IMR-90 (cell line): ENCODE results near the gene SRPK3. TPM values are rescaled to one million over a fixed set of nuclear protein-coding genes. Genes with fewer than 3 reads are reported as not detected.

Experiments
- ATAC-seq: fragments of 200-7000 bp; cut with Tn5 transposase; 2 replicates; pipeline ENCODE4 v1.9.1; 2020; ENCODE audit warnings: low read depth, mild to moderate bottlenecking, moderate library complexity
- BruUV-seq: library from RNA; stranded (reverse); fragments of 400-500 nt; replicated peaks from 2 replicates; lab custom pipeline; 2021; lab: Mats Ljungman, UMichigan
- CTCF ChIA-PET: fragments of 300-600 bp; formaldehyde crosslinking; extraction: SDS; loops from one replicate; lab custom pipeline; 2021; ENCODE audit warnings: antibody characterized with exemption; lab: Yijun Ruan, JAX
- POLR2A ChIA-PET: fragments of 300-600 bp; sonication (Branson Sonifier 250); formaldehyde crosslinking; loops from one replicate; lab custom pipeline; 2022; ENCODE audit warnings: antibody characterized with exemption; ENCODE audit not compliant: unreplicated experiment; lab: Charles Lee
- DNase-seq: peaks from one replicate; pipeline ENCODE4 v3.0.0; 2013
- H2AFZ ChIP-seq: replicated peaks from 2 replicates; pipeline ENCODE3; 2013; ENCODE audit warnings: low read length, mild to moderate bottlenecking; ENCODE audit not compliant: poor library complexity
- H2AK5ac ChIP-seq: 2 replicates; pipeline ENCODE4 v1.6.1; 2013; ENCODE audit warnings: low read depth, low read length, inconsistent platforms
- H2AK9ac ChIP-seq: replicated peaks from 2 replicates; pipeline ENCODE3; 2013; ENCODE audit warnings: mild to moderate bottlenecking, low read depth, low read length, moderate library complexity; ENCODE audit not compliant: poor library complexity
- H2BK120ac ChIP-seq: 2 replicates; pipeline ENCODE4 v1.6.1; 2013; ENCODE audit warnings: low read depth, low read length, inconsistent platforms
- H2BK15ac ChIP-seq: 3 replicates; pipeline ENCODE4 v1.6.1; 2013; ENCODE audit warnings: low read depth, low read length, inconsistent platforms
- H2BK20ac ChIP-seq: 2 replicates; pipeline ENCODE4 v1.6.1; 2013; ENCODE audit warnings: low read depth, mild to moderate bottlenecking, inconsistent platforms, low read length, moderate library complexity
- H2BK5ac ChIP-seq: 2 replicates; pipeline ENCODE4 v1.6.1; 2013; ENCODE audit warnings: mild to moderate bottlenecking, low read depth, low read length, inconsistent platforms; ENCODE audit not compliant: poor library complexity, severe bottlenecking
- H3K14ac ChIP-seq: replicated peaks from 2 replicates; pipeline ENCODE4 v1.6.1; 2013; ENCODE audit warnings: low read depth, low read length, inconsistent platforms
- H3K18ac ChIP-seq: 2 replicates; pipeline ENCODE4 v1.6.1; 2013; ENCODE audit warnings: low read depth, low read length, control low read depth
- H3K23ac ChIP-seq: 2 replicates; pipeline ENCODE4 v1.6.1; 2013; ENCODE audit warnings: low read depth, low read length, inconsistent platforms
- H3K27ac ChIP-seq: 2 replicates; pipeline ENCODE4 v1.5.1; 2013; ENCODE audit warnings: mild to moderate bottlenecking, control low read depth, low read length; ENCODE audit not compliant: insufficient read depth
- H3K27me3 ChIP-seq: 2 replicates; pipeline ENCODE4 v1.6.1; 2013; ENCODE audit warnings: low read length; ENCODE audit not compliant: control insufficient read depth, insufficient read depth
- H3K36me3 ChIP-seq: 2 replicates; pipeline ENCODE4 v1.6.1; 2013; ENCODE audit warnings: low read length, mixed read lengths; ENCODE audit not compliant: control insufficient read depth, insufficient read depth
- H3K4ac ChIP-seq: 2 replicates; pipeline ENCODE4 v1.6.1; 2013; ENCODE audit warnings: low read depth, low read length, inconsistent platforms
- H3K4me1 ChIP-seq: 2 replicates; pipeline ENCODE4 v1.6.1; 2013; ENCODE audit warnings: low read length, mixed read lengths; ENCODE audit not compliant: control insufficient read depth, insufficient read depth
- H3K4me2 ChIP-seq: 2 replicates; pipeline ENCODE4 v1.6.1; 2013; ENCODE audit warnings: low read depth, mild to moderate bottlenecking, control low read depth, low read length, moderate library complexity
- H3K4me3 ChIP-seq: 2 replicates; pipeline ENCODE4 v1.5.1; 2013; ENCODE audit warnings: low read depth, mild to moderate bottlenecking, control low read depth, low read length, moderate library complexity; ENCODE audit not compliant: insufficient read depth
- H3K56ac ChIP-seq: 2 replicates; pipeline ENCODE4 v1.6.1; 2013; ENCODE audit warnings: low read length, inconsistent platforms; ENCODE audit not compliant: insufficient read depth; ENCODE audit errors: extremely low read depth
- H3K79me1 ChIP-seq, 2 experiments: 2 replicates each; pipeline ENCODE4 v1.6.1; 2013; ENCODE audit warnings: low read length in 2 of 2, inconsistent platforms in 1 of 2, low read depth in 1 of 2
- H3K9ac ChIP-seq: 2 replicates; pipeline ENCODE4 v1.6.1; 2013; ENCODE audit warnings: low read depth, low read length, control low read depth
- H3K9me1 ChIP-seq: 2 replicates; pipeline ENCODE4 v1.6.1; 2013; ENCODE audit warnings: low read length, inconsistent platforms; ENCODE audit not compliant: insufficient read depth
- H3K9me3 ChIP-seq: 2 replicates; pipeline ENCODE4 v1.6.1; 2013; ENCODE audit warnings: low read length; ENCODE audit not compliant: control insufficient read depth, insufficient read depth
- H4K20me1 ChIP-seq: 2 replicates; pipeline ENCODE4 v1.6.1; 2013; ENCODE audit warnings: low read length, inconsistent platforms; ENCODE audit not compliant: insufficient read depth
- H4K5ac ChIP-seq: 2 replicates; pipeline ENCODE4 v1.6.1; 2013; ENCODE audit warnings: mild to moderate bottlenecking, low read depth, low read length, control low read depth
- H4K8ac ChIP-seq, 2 experiments: 2 replicates each; pipeline ENCODE4 v1.6.1; 2013; ENCODE audit warnings: low read depth in 2 of 2, low read length in 2 of 2, control low read depth in 1 of 2, inconsistent platforms in 1 of 2
- H4K91ac ChIP-seq: 2 replicates; pipeline ENCODE4 v1.6.1; 2013; ENCODE audit warnings: low read depth, low read length, inconsistent platforms; ENCODE audit not compliant: insufficient read depth
- BHLHE40 ChIP-seq: fragments of 150-350 bp; IDR thresholded peaks from 2 replicates; pipeline ENCODE4 v1.6.1; 2016; ENCODE audit warnings: mild to moderate bottlenecking, low read depth, low read length
- CEBPB ChIP-seq: IDR thresholded peaks from 2 replicates; pipeline ENCODE4 v1.6.1; 2012; ENCODE audit warnings: low read depth, low read length, improper control_type of control experiment
- CHD1 ChIP-seq: IDR thresholded peaks from 2 replicates; pipeline ENCODE4 v1.6.1; 2012; ENCODE audit warnings: low read depth, low read length, improper control_type of control experiment
- CTCF ChIP-seq: conservative IDR thresholded peaks from 2 replicates; pipeline ENCODE4 v1.5.1; 2012; ENCODE audit warnings: mild to moderate bottlenecking, low read depth, low read length, improper control_type of control experiment
- FOS ChIP-seq: fragments of 150-350 bp; IDR thresholded peaks from 2 replicates; pipeline ENCODE4 v1.6.1; 2016; ENCODE audit warnings: low read depth, low read length
- MAZ ChIP-seq: IDR thresholded peaks from 2 replicates; pipeline ENCODE4 v1.6.1; 2012; ENCODE audit warnings: low read depth, mild to moderate bottlenecking, low read length, improper control_type of control experiment, moderate library complexity, borderline replicate concordance
- MXI1 ChIP-seq: IDR thresholded peaks from 2 replicates; pipeline ENCODE4 v1.6.1; 2012; ENCODE audit warnings: low read depth, mild to moderate bottlenecking, low read length, moderate library complexity, borderline replicate concordance
- NFE2L2 ChIP-seq: fragments of 150-350 bp; IDR thresholded peaks from 2 replicates; pipeline ENCODE4 v1.6.1; 2016; ENCODE audit warnings: low read depth, mild to moderate bottlenecking, low read length
- POLR2A ChIP-seq: IDR thresholded peaks from 2 replicates; pipeline ENCODE4 v1.6.1; 2012; ENCODE audit warnings: mild to moderate bottlenecking, low read depth, low read length
- RAD21 ChIP-seq: IDR thresholded peaks from 2 replicates; pipeline ENCODE4 v1.6.1; 2012; ENCODE audit warnings: low read length, improper control_type of control experiment
- RCOR1 ChIP-seq: IDR thresholded peaks from 2 replicates; pipeline ENCODE4 v1.6.1; 2012; ENCODE audit warnings: mild to moderate bottlenecking, low read length, improper control_type of control experiment; ENCODE audit not compliant: insufficient replicate concordance
- RFX5 ChIP-seq: IDR thresholded peaks from 2 replicates; pipeline ENCODE4 v1.8.0; 2012; ENCODE audit warnings: low read depth, mild to moderate bottlenecking, low read length, moderate library complexity
- SMC3 ChIP-seq: fragments of 150-350 bp; IDR thresholded peaks from 2 replicates; pipeline ENCODE4 v1.6.1; 2016; ENCODE audit warnings: low read depth, mild to moderate bottlenecking, antibody characterized with exemption, low read length, moderate library complexity
- USF2 ChIP-seq: fragments of 150-350 bp; IDR thresholded peaks from 2 replicates; pipeline ENCODE4 v1.6.1; 2017; ENCODE audit warnings: mild to moderate bottlenecking, antibody characterized with exemption, low read length, low read depth
- WGBS, 2 experiments: methylation state at CpG; one replicate each; pipeline versions ENCODE4 v1.1.5 to v1.1.7; 2013; ENCODE audit warnings: missing lambda C conversion rate in 2 of 2; ENCODE audit not compliant: insufficient read length in 1 of 2; ENCODE audit errors: extremely low coverage in 2 of 2; 5-methylcytosine and 5-hydroxymethylcytosine counted together
- dilution Hi-C: fragments of 300-500 bp; cut with HindIII; formaldehyde crosslinking; loops from one replicate; pipeline ENCODE4 v1.14.3; 2018; ENCODE audit warnings: low sequenced_read_pairs; ENCODE audit not compliant: unreplicated experiment
- in situ Hi-C: fragments of 300-500 bp; cut with MboI; formaldehyde crosslinking; loops from 3 replicates; pipeline ENCODE4 v1.14.3; 2019; ENCODE audit warnings: low sequenced_read_pairs, inconsistent platforms, mixed read lengths
- intact Hi-C: fragments of 100-400 bp; cut with micrococcal nuclease; formaldehyde crosslinking; loops from 2 replicates; pipeline ENCODE4 v1.10.0; 2022
- polyA plus RNA-seq, 3 experiments: library from polyadenylated mRNA; depleted of rRNA; stranded (reverse); fragments of >200 nt; gene quantifications; 2 replicates each; pipeline ENCODE4 v1.2.3, GENCODE V29; 2012; ENCODE audit warnings: low replicate concordance in 1 of 3
- total RNA-seq: library from RNA; depleted of rRNA; stranded (reverse); fragments of >200 nt; gene quantifications from 2 replicates; pipeline ENCODE4 v1.2.3, GENCODE V29; 2012
- TF ChIP-seq, protein P1 (sequence below): fragments of 150-350 bp; IDR thresholded peaks from 2 replicates; pipeline ENCODE4 v1.6.1; 2016; ENCODE audit warnings: low read depth, mild to moderate bottlenecking, low read length, moderate library complexity, borderline replicate concordance

The SRPK3 gene
- total and polyA plus RNA-seq, 2 of the 4 experiments (the other 2 are of a cell fraction) = 0.36 to 0.70 TPM

GRCh38 chrX:153783378-153784013 lies 2.7 kb downstream of the SRPK3 start:
- Histone ChIP-seq H3K14ac (no peak overlapping the region), H4K8ac (no peak overlapping the region), H3K79me1 (no peaks in the 10 kb centered on the region), H3K18ac (no peak overlapping the region), H3K4me1 (no peaks in the 10 kb centered on the region), H2AFZ (no peak overlapping the region), H3K27ac (no peak overlapping the region), H3K4me2 (no peak overlapping the region), H2BK5ac (no peak overlapping the region), H2BK15ac (no peak overlapping the region), H3K36me3 (peaks cover 14% of the 10 kb centered on the region; the same call in 1 of the 2 replicates), H4K20me1 (no peaks in the 10 kb centered on the region), H4K91ac (no peak overlapping the region), H3K4ac (no peak overlapping the region), H4K5ac (no peak overlapping the region), H2AK5ac (no peak overlapping the region), H2BK20ac (no peak overlapping the region), H3K56ac (no peak overlapping the region), H3K4me3 (no peak overlapping the region), H3K9me1 (no peaks in the 10 kb centered on the region), H3K9ac (no peak overlapping the region), H3K27me3 (no peaks in the 10 kb centered on the region), H2AK9ac (no peak overlapping the region), H3K23ac (no peak overlapping the region), H2BK120ac (no peak overlapping the region), H3K9me3 (no peaks in the 10 kb centered on the region; the same call in 1 of the 2 replicates)
- ChIA-PET CTCF (no interaction called here), POLR2A (no interaction called here)
- no TSS peak for BruUV-seq
- dilution Hi-C loops (no loop called here), in situ Hi-C loops (no loop called here), intact Hi-C loops (no loop called here)
- ATAC-seq (no peak), DNase-seq (no peak)
- TF ChIP-seq NFE2L2 = no peak
- TF ChIP-seq POLR2A = no peak
- no peak for TF ChIP-seq MXI1
- no peak for TF ChIP-seq CEBPB
- no peak for TF ChIP-seq SMC3
- no peak for TF ChIP-seq BHLHE40
- TF ChIP-seq CTCF = no peak
- no peak for TF ChIP-seq RCOR1
- TF ChIP-seq RFX5 = no peak
- TF ChIP-seq USF2 = no peak
- TF ChIP-seq FOS = no peak
- no peak for TF ChIP-seq RAD21
- TF ChIP-seq CHD1 = no peak
- TF ChIP-seq, protein P1, sequence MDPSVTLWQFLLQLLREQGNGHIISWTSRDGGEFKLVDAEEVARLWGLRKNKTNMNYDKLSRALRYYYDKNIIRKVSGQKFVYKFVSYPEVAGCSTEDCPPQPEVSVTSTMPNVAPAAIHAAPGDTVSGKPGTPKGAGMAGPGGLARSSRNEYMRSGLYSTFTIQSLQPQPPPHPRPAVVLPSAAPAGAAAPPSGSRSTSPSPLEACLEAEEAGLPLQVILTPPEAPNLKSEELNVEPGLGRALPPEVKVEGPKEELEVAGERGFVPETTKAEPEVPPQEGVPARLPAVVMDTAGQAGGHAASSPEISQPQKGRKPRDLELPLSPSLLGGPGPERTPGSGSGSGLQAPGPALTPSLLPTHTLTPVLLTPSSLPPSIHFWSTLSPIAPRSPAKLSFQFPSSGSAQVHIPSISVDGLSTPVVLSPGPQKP = no peak
- no peak for TF ChIP-seq MAZ
- WGBS, 2 experiments = 69% methylated on average over 7 of the region's 24 CpGs; no CpG with 5 or more reads in 1 of the 2 experiments
